CD14-positive monocyte (primary cell): Measurements from ENCODE around the gene CTDSPL. TPM values are rescaled to one million over a fixed set of nuclear protein-coding genes. Genes with fewer than 3 reads are reported as not detected.

Experiments used
- DNase-seq, 3 donors: peaks; one replicate each; pipeline ENCODE4 v3.0.0-alpha.2; 2011 to 2022
- H2AFZ ChIP-seq: 2 replicates; pipeline ENCODE4 v1.6.0; 2012; ENCODE audit warnings: mild to moderate bottlenecking, low read depth, low read length, inconsistent platforms; ENCODE audit not compliant: insufficient read depth, poor library complexity, severe bottlenecking
- H3K27ac ChIP-seq, 2 donors: 1 replicate in 1 of 2; 2 replicates in 1 of 2; pipeline ENCODE4 v1.5.1; 2012 to 2013; ENCODE audit warnings: low read length in 2 of 2, control low read depth in 1 of 2, inconsistent platforms in 1 of 2, low read depth in 1 of 2, mild to moderate bottlenecking in 1 of 2
- H3K27me3 ChIP-seq, 2 donors: one replicate each; pipeline versions ENCODE4 v1.6.0 to v1.6.1; 2011 to 2013; ENCODE audit warnings: low read length in 2 of 2; ENCODE audit not compliant: control insufficient read depth in 2 of 2, insufficient read depth in 2 of 2
- H3K36me3 ChIP-seq, 2 donors: replicated peaks in 1 of 2; 1 replicate in 1 of 2; 2 replicates in 1 of 2; pipeline versions ENCODE4 v1.5.1 to v1.6.1; 2012 to 2013; ENCODE audit warnings: low read length in 2 of 2, control low read depth in 1 of 2, inconsistent platforms in 1 of 2, mild to moderate bottlenecking in 1 of 2; ENCODE audit not compliant: insufficient read depth in 2 of 2, control insufficient read depth in 1 of 2
- H3K4me1 ChIP-seq, 2 donors: 1 replicate in 1 of 2; 2 replicates in 1 of 2; pipeline versions ENCODE4 v1.5.1 to v1.6.1; 2012 to 2013; ENCODE audit warnings: low read length in 2 of 2, control low read depth in 1 of 2, inconsistent platforms in 1 of 2, mild to moderate bottlenecking in 1 of 2, moderate library complexity in 1 of 2; ENCODE audit not compliant: insufficient read depth in 2 of 2, control insufficient read depth in 1 of 2
- H3K4me2 ChIP-seq: replicated peaks from 2 replicates; pipeline ENCODE3; 2012; ENCODE audit warnings: low read length, moderate library complexity, mild to moderate bottlenecking; ENCODE audit not compliant: poor library complexity, severe bottlenecking; ENCODE audit errors: extremely low read depth
- H3K4me3 ChIP-seq, 3 experiments: fragments of 200-600 bp in 1 of 3; sonication (generic) in 1 of 3; replicated peaks in 1 of 3; 1 replicate in 2 of 3; 2 replicates in 1 of 3; pipeline ENCODE4 v1.5.1; 2011 to 2013; ENCODE audit warnings: low read length in 3 of 3, mild to moderate bottlenecking in 3 of 3, control low read depth in 2 of 3, low read depth in 2 of 3, inconsistent platforms in 1 of 3, moderate library complexity in 1 of 3
- H3K79me2 ChIP-seq: 2 replicates; pipeline ENCODE4 v1.6.0; 2012; ENCODE audit warnings: mild to moderate bottlenecking, control low read depth, inconsistent platforms, low read length, moderate library complexity; ENCODE audit not compliant: insufficient read depth
- H3K9ac ChIP-seq: 2 replicates; pipeline ENCODE4 v1.6.0; 2017; ENCODE audit warnings: low read length, mild to moderate bottlenecking; ENCODE audit not compliant: insufficient read depth, poor library complexity, severe bottlenecking
- H3K9me3 ChIP-seq, 2 donors: replicated peaks in 1 of 2; 1 replicate in 1 of 2; 2 replicates in 1 of 2; pipeline versions ENCODE4 v1.5.1 to v1.6.1; 2012 to 2013; ENCODE audit warnings: low read length in 2 of 2, control low read depth in 1 of 2; ENCODE audit not compliant: control insufficient read depth in 1 of 2, insufficient read depth in 1 of 2
- H4K20me1 ChIP-seq: 2 replicates; pipeline ENCODE4 v1.6.0; 2012; ENCODE audit warnings: mild to moderate bottlenecking, low read length, control low read depth, moderate library complexity; ENCODE audit not compliant: insufficient read depth
- H3K27ac Mint-ChIP-seq, 7 donors: one replicate each; pipeline ENCODE4 v1.8.0; 2020; ENCODE audit warnings: mild to moderate bottlenecking in 7 of 7, mixed read lengths in 7 of 7, moderate library complexity in 6 of 7, inconsistent platforms in 2 of 7
- H3K27me3 Mint-ChIP-seq, 3 donors: one replicate each; pipeline ENCODE4 v1.8.0; 2021 to 2022; ENCODE audit warnings: low read depth in 3 of 3, mild to moderate bottlenecking in 3 of 3, mixed read lengths in 3 of 3, moderate library complexity in 3 of 3, inconsistent platforms in 1 of 3
- H3K36me3 Mint-ChIP-seq, 2 donors: one replicate each; pipeline ENCODE4 v1.8.0; 2020; ENCODE audit warnings: mixed read lengths in 2 of 2, inconsistent platforms in 1 of 2, mild to moderate bottlenecking in 1 of 2
- H3K4me1 Mint-ChIP-seq: one replicate; pipeline ENCODE4 v1.8.0; 2020; ENCODE audit warnings: mild to moderate bottlenecking, mixed read lengths
- H3K4me3 Mint-ChIP-seq, 2 donors: one replicate each; pipeline ENCODE4 v1.8.0; 2020; ENCODE audit warnings: mild to moderate bottlenecking in 2 of 2, mixed read lengths in 2 of 2, moderate library complexity in 1 of 2
- H3K9me3 Mint-ChIP-seq, 7 donors: one replicate each; pipeline ENCODE4 v1.8.0; 2020 to 2022; ENCODE audit warnings: mixed read lengths in 7 of 7, mild to moderate bottlenecking in 6 of 7, moderate library complexity in 6 of 7, inconsistent platforms in 2 of 7
- CTCF ChIP-seq: fragments of 200-600 bp; IDR thresholded peaks from one replicate; pipeline ENCODE4 v1.8.0; 2022; ENCODE audit warnings: antibody characterized with exemption, mild to moderate bottlenecking
- WGBS: methylation state at CpG from one replicate; pipeline ENCODE4 v1.1.5; 2013; ENCODE audit warnings: missing lambda C conversion rate; ENCODE audit not compliant: insufficient coverage; 5-methylcytosine and 5-hydroxymethylcytosine counted together
- intact Hi-C, 2 donors: fragments of 100-400 bp; cut with micrococcal nuclease; formaldehyde crosslinking; loops; one replicate each; pipeline versions ENCODE4 v1.15.0 to v1.15.1; 2023
- polyA plus RNA-seq, 3 donors: library from polyadenylated mRNA; depleted of rRNA in 1 of 3; unstranded in 2 of 3; stranded (reverse) in 1 of 3; fragments of 300-500 nt in 2 of 3; fragments of >200 nt in 1 of 3; fragmentation: Illumina TruSeq in 2 of 3; gene quantifications; 1 replicate in 2 of 3; 2 replicates in 1 of 3; pipeline ENCODE4 v1.2.3, GENCODE V29; 2012 to 2021

The CTDSPL gene
- polyA plus RNA-seq, 3 donors: 0.15 to 0.69 (median 0.33) TPM

- H3K4me2 ChIP-seq: peak overlapping the region; percentile 86
- H3K4me3 Mint-ChIP-seq: peak overlapping the region in 1 of 2 donors; percentile 93
- intact Hi-C loops: loop anchor here in 1 of 2 donors (10.0 kb wide), 1 partner anchor 625 kb away; no protein-coding TSS in a partner anchor
- H3K4me3 ChIP-seq: peak overlapping the region in 1 of 3 experiments; percentile 76
- H3K4me1 ChIP-seq: peaks cover 19 to 27% of the 10 kb centered on the region in 2 donors
- H3K79me2 ChIP-seq: no peaks in the 10 kb centered on the region
- H3K9me3 ChIP-seq: no peaks in the 10 kb centered on the region
- peak overlapping the region in 5 of 7 donors; percentile 40 to 87 (median 82) for H3K27ac Mint-ChIP-seq
- peaks cover 0 to 8% of the 10 kb centered on the region in 2 donors for H3K27me3 ChIP-seq
- H4K20me1 ChIP-seq: no peaks in the 10 kb centered on the region
- 72% methylated on average over 6 of the region's 6 CpGs for WGBS
- peak overlapping the region; percentile 90 for H2AFZ ChIP-seq
- no peak for TF ChIP-seq CTCF
- peaks cover 13 to 19% (median 17%) of the 10 kb centered on the region in 3 donors for H3K27me3 Mint-ChIP-seq
- H3K9me3 Mint-ChIP-seq: peaks cover 0 to 3% (median 0%) of the 10 kb centered on the region in 7 donors
- H3K27ac ChIP-seq: no peak overlapping the region
- peaks cover 26% of the 10 kb centered on the region for H3K4me1 Mint-ChIP-seq
- peak overlapping the region; percentile 21 for H3K9ac ChIP-seq
- H3K36me3 Mint-ChIP-seq: peaks cover 3% of the 10 kb centered on the region in 2 donors
- no peaks in the 10 kb centered on the region for H3K36me3 ChIP-seq
- no peak for DNase-seq
Measured at GRCh38 chr3:37859908-37860199, 1.8 kb upstream of the CTDSPL start.

GRCh38 chr3:37862219-37862902, 681 bp downstream of the CTDSPL start:
- H2AFZ ChIP-seq: peak overlapping the region; percentile 77

More at GRCh38 chr3:37862219-37862902, 681 bp downstream of the CTDSPL start:
- H3K36me3 ChIP-seq: no peaks in the 10 kb centered on the region
- Mint-ChIP-seq H3K9me3 (peaks cover 0 to 3% (median 0%) of the 10 kb centered on the region in 7 donors), H3K27me3 (peaks cover 13 to 19% (median 14%) of the 10 kb centered on the region in 3 donors), H3K4me3 (peak overlapping the region; percentile 84 to 93), H3K36me3 (peaks cover 3% of the 10 kb centered on the region in 2 donors), H3K27ac (peak overlapping the region in 4 of 7 donors; percentile 49 to 78 (median 68)), H3K4me1 (peaks cover 26% of the 10 kb centered on the region)
- no peaks in the 10 kb centered on the region for H3K9me3 ChIP-seq
- intact Hi-C loops: loop anchor here in 1 of 2 donors (2.0 kb wide), 1 partner anchor 102 kb away; no protein-coding TSS in a partner anchor
- no peaks in the 10 kb centered on the region for H3K79me2 ChIP-seq
- H3K4me2 ChIP-seq: peak overlapping the region; percentile 77
- peaks cover 19 to 27% of the 10 kb centered on the region in 2 donors for H3K4me1 ChIP-seq
- H3K27me3 ChIP-seq: peaks cover 0 to 8% of the 10 kb centered on the region in 2 donors
- H3K9ac ChIP-seq: peak overlapping the region; percentile 11
- WGBS: 3% methylated on average over 38 of the region's 38 CpGs
- no peaks in the 10 kb centered on the region for H4K20me1 ChIP-seq
- DNase-seq: no peak
- peak overlapping the region; percentile 20 to 72 (median 31) for H3K4me3 ChIP-seq
- no peak overlapping the region for H3K27ac ChIP-seq
- no peak for TF ChIP-seq CTCF
